GM10847 (cell line): Measurements from ENCODE around the gene ST14.

Source experiments
- POLR2A ChIP-seq: IDR thresholded peaks from 2 replicates; pipeline ENCODE4 v1.6.1; 2011; ENCODE audit not compliant: insufficient read length; ENCODE audit errors: extremely low read depth

ST14 gene

DNA sequence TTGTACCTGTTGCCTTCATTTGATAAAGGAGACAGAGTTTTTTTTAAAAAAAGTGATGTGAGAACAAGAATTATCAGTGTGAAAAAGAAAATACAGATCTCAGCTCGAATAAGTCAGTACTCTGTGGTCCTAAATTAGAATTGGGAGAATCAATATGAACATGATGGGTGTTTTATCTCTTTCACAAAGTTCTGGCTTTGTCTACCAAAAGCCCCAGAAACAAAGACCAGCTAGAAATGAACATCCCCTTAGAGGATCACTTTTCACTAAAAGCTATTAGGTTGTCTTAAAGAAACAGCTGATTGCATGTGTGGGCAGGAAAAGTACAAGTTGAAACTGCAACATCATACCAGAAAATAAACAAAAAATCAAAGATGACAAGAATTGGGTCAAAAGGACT lies 8.4 kb upstream of the ST14 start:
- TF ChIP-seq POLR2A: no peak

DNA sequence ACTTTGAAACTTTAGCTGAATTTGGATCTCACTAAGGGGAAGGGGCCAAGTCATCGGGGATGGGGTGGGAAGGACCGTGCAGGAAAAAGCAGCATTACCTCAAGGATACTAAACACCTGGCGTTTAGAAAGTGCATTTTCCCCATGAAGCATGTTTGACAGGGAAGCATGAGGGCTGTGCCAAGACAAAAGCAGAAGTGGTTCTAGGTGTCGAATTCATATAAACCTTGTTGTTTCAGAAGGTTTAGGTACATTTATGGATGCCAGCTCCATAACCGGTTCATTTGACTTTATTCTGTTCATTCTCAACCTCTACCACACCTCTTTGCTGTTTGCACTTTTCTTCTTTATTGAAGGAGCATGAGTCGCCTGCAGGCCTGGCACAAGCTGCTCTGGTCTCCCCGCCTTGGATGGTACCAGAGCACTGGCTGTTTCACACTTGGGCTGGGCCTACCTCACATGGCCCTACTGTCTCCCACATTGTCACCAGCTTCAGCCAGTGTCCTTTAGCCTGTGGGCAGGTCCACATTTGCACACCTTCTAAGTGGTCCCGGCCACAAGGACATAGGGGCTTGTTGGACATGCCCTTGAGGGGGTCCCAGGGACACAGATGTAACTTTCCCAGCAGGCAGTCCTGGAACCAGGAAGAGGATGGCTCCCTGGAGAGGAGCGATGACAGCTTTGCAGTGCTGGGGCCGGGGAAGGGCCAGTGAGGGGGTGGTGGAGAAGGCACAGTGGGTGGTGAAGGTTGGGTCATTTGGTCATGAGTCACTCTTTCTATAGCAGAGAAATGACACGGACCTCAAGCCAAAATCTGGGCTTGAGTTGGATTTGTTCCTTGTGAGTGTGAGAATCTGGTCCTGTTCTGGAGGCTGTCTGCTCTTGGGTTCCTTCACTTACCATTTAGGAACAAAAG lies 3.2 kb upstream of the ST14 start:
- no peak for TF ChIP-seq POLR2A

DNA sequence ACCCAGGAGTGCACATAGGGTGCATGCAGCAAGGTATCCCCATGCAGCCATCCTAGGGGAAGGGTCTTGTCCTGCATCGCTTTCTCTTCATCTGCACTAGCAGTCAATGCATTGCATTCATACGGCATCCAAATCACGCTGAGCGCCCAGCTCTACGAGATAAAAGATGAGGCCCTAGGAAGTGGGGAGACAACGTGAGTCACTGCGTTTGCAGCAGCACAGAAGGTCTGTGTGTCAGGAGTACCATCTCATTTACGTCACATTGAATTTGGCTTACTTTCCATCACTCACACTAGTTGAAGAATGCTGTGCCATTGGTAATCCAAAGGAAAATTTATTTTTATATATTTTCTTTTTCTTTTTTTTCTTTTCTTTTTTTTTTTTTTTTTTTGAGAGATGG lies 2.5 kb upstream of the ST14 start:
- no peak for TF ChIP-seq POLR2A

DNA sequence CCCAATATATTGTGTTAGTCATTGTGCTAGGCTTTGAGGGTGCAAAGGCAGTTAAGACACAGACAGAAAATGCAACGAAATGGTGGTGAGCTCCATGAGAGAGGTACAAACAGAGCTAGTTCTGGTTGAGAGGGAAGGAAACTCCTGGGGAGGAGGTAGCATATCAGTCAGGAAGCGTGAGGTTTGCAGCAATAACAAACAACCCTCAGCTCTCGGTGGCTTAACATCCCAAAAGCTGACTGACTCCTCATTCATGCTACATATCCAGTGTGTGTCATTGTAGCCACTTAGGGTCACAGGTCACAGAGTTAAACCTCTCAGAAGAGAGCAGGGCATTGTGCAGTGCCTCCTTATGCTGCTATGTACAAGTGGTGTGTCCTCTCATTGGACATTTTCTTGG lies 1.7 kb upstream of the ST14 start:
- TF ChIP-seq POLR2A: no peak

DNA sequence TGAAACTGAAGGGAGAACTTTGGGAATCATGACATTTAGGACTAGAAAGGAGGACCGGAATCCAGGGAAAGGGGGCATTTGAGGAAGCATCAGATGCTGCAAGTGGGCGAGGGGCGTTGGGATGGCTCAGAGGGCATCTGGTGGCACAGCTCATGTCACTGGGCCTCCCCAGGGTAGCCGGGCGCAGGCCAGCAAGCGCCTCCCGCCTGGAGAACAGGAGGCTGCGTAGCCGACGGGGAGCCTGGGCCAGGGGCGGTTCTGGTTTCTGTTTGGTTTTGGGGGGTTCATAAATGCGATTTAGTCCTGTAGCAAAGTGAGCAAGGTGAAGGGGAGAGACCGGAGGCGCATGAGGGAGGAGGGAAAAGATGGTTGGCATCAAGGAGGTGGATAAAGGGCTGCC lies 443 bp upstream of the ST14 start:
- no peak for TF ChIP-seq POLR2A

DNA sequence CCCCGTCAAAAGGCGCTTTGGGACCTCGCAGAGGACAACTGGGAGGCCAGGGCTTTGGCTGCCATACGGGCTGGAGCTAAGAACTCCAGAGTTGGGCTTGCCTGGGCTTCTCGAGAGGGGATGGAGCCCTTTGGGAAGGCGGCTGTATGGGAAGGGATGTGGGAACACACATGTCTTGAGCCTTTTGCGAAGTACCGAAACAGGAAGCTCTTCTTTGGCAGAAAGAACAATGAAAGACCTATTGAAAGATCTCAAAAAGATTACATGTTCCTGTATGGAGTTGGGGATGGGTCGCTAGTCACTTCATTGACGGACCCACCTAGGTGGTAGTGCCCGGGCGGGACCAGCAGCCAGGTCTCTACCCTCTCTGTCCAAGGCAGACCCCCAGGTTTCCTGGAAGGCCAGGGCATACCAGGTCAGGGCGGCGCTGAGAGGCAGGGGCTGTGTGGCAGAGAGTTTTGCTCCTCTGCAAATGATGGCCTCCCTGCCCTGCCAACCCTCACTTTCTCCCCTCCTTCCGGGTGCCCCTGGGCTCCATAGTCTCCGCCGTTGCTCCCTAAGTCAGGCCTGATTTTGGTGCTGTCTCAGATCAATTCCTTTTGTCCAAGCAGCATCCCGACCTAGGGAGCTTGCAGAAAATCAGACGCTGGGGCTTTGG lies 1.0 kb downstream of the ST14 start:
- no peak for TF ChIP-seq POLR2A

DNA sequence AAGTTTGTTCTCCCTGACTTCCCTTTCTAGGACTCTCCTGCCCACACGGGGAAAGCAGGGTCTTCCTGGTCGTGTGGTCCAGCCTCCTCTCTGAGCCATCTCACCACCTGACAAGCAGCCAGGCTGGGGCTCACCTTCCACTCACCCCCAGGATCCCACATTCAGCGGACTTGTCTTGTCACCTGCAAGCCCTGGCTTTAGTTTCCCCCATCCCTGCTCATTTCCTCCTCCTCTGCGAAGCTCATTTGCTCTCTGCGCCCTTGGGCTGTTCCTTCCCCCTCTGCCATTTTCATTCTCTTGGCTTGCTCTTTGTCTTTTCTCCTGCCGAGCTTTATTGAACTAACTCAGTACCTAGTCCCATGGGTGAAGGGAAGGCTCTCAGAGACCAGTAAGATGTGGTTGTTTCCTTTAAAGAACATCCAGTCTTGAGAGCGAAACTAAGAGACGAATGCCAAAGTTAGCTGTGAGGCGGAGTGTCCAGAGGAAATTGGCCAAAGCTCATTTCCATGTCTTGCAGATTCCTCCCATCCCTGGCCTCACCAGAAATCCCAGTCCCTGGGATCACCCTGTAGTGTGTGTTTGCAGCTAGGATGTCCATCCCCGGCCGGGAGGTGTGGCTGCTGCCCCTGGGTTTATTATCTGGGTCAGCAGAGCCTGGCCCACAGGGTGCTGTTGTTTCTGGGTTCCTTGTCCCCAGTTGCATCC lies 2.0 kb downstream of the ST14 start:
- TF ChIP-seq POLR2A: no peak

DNA sequence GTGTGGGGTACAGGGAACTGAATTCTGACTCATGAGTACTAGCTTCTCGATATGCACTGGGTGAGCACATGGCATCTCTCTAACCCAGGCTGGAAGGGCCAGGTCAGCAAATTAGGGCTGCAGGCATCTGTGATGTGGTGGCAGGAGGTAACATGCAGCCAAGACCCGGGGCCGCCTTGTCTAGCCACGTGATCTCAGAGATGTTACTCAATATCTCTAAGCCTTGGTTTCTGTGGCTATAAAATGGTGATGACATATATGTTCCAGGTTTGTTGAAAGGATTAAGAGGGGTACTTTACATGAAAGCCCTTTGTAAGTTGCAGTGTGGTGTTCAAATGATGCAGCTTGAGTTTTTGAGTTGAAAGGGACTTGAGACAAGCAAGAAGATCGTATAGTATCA lies 3.2 kb downstream of the ST14 start:
- no peak for TF ChIP-seq POLR2A

DNA sequence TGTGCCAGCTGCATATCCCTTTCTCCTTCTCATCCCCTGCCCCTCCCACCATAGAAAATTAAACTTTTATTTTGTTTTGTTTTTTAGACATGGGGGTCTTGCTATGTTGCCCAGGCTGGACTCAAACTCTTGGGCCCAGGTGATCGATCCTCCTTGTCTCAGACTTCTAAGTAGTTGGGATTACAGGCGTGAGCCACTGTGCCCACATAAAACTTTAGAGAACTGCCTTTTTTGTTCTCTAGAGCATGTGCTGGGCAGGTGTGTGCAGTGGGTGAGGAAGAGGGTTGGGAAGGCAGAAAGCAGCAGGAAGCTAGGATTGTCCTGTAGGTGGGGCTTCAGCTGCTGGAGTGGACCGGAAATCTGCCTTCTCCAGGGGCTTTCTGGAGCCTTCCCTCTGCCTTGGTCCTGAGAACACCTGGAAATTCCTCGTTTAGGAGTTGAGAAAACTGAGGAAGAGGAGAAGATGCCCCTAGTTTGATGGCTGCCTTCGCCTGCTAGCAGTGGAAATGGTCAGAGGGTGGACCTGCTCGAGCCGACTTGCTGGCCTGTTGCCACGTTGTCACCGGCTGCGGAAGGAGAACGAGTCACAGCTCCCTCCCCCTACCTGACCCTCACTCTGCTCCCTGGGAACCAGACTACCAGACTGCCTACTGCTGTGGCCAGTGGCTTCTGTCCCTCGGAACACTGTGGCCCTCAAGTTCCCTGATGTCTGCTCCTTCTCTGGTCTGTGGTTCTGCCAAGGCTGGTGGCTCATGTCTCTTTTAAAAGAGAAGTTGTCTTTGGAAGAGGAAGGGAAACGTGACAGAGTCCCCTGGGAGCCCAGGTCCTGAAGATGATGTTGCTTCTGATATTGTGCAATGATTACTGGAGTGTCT lies 4.0 kb downstream of the ST14 start:
- TF ChIP-seq POLR2A: no peak

DNA sequence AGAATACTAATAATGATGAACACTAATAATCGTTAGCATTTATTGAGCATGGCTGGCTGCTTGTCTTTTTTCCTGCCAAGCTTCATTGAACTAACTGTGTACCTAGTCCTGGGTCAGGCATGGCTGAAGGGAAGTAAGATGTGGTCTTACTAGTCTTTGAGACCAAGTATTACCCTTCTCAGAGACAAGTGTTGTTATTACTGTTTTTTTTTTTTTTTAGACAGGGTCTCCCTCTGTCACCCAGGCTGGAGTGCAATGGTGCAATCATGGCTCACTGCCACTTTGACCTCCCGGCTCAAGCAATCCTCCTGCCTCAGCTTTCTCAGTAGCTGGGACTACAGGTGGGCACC lies 4.6 kb downstream of the ST14 start:
- no peak for TF ChIP-seq POLR2A

DNA sequence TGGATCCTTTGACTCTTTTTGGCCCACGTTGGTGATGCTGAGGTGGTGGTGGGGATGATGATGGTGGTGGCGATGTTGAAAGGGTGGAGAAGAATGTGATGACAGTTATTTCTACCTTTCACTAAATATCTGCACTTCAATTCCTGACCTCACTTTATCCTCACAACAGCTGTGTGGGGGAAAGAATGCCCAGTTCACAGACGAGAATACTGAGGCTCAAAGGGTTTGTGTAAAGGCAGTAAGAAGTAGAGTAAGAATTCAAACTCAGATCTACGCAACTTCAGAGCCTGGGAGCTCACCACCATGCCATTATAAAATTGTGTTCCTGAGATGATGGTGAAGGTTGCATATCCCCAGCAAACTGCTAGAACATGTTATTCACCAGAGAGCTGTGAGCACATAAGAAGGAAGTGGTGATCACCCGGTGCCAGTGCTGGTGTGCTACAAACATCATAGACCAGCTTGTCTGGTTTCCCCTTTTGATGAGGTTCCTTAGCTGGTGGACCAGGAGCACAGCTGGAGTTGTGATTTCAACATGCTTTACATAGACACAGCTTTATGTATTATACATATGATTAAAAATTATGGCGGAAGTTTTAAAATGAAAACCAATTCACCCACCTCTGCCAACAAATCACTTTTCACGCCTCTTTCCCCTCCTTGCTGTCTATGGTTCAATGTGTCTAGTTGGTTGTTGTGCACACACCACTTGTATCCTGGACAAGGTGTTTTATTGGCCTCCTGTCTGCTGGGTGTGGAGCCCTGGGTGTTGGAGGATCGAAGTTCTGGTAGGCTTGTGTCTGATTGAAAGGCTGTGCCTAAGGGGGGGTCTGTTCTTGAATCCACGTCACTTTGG lies 6.2 kb downstream of the ST14 start:
- no peak for TF ChIP-seq POLR2A

DNA sequence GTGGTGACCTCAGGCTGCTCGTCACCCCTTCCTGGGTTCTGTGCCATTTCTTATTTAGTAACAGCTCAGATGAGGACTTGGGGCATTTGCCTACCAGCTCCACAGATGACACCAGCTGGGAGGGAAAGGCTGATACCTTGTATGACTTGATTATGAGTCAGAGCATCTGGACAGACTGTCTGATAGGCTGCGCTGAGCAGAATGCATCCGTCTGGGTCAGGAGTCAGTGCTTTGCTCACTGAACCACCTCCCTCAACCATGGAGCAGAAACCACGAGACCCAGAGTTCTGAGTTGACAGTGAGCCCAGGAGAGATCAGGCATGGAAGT lies 6.8 kb downstream of the ST14 start:
- TF ChIP-seq POLR2A: no peak

DNA sequence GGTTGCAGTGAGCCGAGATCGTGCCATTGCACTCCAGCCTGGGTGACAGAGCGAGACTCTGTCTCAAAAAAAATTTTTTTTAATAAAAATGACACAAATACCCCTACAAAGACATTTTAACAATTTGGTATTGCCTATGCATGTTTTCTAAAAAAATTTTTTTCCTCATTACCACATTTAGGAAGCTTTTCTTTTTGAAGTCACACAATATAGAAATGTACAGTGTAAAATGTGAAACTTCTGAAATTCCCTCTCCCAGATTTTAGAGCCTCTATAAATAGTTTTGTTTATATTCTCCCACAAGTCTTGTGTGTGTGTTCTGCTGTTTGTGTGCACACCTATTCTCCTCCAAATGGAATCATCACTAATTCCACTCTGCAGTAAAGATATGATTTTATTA lies 7.6 kb downstream of the ST14 start:
- no peak for TF ChIP-seq POLR2A

DNA sequence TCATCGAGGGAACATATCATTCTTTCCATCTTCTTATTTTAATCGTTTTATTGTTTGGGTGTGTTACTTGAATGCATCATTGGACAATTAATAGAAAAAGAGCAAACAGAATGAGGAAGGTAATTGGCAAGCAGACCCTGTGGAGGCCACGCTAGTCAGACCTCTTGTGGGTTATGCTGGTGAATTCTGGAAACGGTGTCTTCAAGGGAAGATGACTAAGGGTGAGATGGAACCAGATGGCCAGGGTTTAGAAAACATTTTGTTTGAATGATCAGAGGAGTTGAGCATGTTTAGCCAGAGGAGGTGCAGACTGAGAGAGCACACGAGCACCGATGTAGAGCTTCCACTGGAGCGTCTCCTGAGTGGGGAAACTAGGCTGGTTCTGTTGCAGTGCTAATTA lies 8.5 kb downstream of the ST14 start:
- TF ChIP-seq POLR2A: no peak

DNA sequence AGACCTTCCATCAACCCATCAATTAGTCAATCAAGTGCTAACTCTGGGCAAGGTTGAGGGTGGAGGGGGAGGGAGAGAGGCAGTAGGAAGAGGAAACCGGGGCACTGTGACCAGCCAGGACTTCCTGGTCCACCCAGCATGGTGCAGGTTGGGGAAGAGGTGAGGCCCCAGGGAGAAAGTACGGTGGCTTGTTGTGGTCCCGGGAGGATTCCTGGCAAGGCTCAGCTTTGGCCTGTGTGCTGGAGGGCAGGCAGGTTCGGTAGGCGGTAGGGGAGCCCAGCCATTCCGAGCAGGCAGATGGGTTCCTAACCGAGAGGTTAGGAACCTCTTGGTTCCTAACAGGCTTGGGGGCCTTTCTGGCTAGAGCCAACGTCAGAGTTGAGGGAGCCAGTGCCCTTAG lies 10.8 kb downstream of the ST14 start:
- no peak for TF ChIP-seq POLR2A

DNA sequence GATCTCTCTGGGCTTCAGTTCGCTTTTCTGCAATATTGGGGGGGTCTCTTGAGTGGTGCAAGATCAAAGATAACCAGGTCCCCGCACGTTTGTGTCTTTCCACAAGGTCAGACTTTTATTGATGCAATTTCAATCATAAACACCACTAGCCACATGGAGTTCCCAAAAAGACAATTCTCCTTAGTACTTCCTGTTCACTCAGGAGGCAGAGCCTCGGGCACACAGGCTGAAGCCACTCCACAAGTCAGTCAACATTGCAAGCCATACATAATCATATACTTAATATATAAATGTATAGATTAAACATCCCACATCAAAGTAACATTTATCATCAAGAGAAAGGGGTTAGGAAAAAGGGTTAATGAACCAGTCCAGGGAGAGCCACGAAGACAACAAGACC lies 12.0 kb downstream of the ST14 start:
- no peak for TF ChIP-seq POLR2A
